Measurements from ENCODE around the gene PLXNA4. TPM values are rescaled to one million over a fixed set of nuclear protein-coding genes. Genes with fewer than 3 reads are reported as not detected.

PLXNA4 gene
- total RNA-seq, 1 donor from 2014 or later: 0.21 TPM

GRCh38 chr7:132117181-132117580 lies 459.1 kb downstream of the PLXNA4 start:
- no peak overlapping the region for H3K4me3 Mint-ChIP-seq (ENCODE audit: low read depth)
- peaks cover 3% of the 10 kb centered on the region for H3K27me3 Mint-ChIP-seq (ENCODE audit: low read depth)
- no peaks in the 10 kb centered on the region for H3K4me1 Mint-ChIP-seq (ENCODE audit: low read depth)
- H3K27ac Mint-ChIP-seq: no peak overlapping the region
- no peaks in the 10 kb centered on the region for H3K36me3 Mint-ChIP-seq (ENCODE audit: low read depth)
- intact Hi-C loops (cut with micrococcal nuclease): no loop called here
- DNase-seq (ENCODE audit: low spot score): no peak
- no peaks in the 10 kb centered on the region for H3K9me3 Mint-ChIP-seq

GRCh38 chr7:132116369-132116768 lies 459.9 kb downstream of the PLXNA4 start:
- Mint-ChIP-seq H3K36me3 (ENCODE audit: low read depth) (no peaks in the 10 kb centered on the region), H3K9me3 (no peaks in the 10 kb centered on the region), H3K4me3 (ENCODE audit: low read depth) (no peak overlapping the region), H3K4me1 (ENCODE audit: low read depth) (no peaks in the 10 kb centered on the region), H3K27me3 (ENCODE audit: low read depth) (peaks cover 3% of the 10 kb centered on the region), H3K27ac (no peak overlapping the region)
- DNase-seq (ENCODE audit: low spot score): no peak
- intact Hi-C loops (cut with micrococcal nuclease): no loop called here

- H3K4me1 Mint-ChIP-seq (ENCODE audit: low read depth): no peaks in the 10 kb centered on the region
- intact Hi-C loops (cut with micrococcal nuclease): no loop called here
- no peak overlapping the region for H3K4me3 Mint-ChIP-seq (ENCODE audit: low read depth)
- H3K27me3 Mint-ChIP-seq (ENCODE audit: low read depth): peaks cover 3% of the 10 kb centered on the region
- no peak overlapping the region for H3K27ac Mint-ChIP-seq
- no peaks in the 10 kb centered on the region for H3K9me3 Mint-ChIP-seq
- DNase-seq (ENCODE audit: low spot score): no peak
- H3K36me3 Mint-ChIP-seq (ENCODE audit: low read depth): no peaks in the 10 kb centered on the region
Measured at GRCh38 chr7:132115758-132116157, 460.5 kb downstream of the PLXNA4 start.

- H3K4me1 Mint-ChIP-seq (ENCODE audit: low read depth): no peaks in the 10 kb centered on the region
- H3K9me3 Mint-ChIP-seq: no peaks in the 10 kb centered on the region
- no peak for DNase-seq (ENCODE audit: low spot score)
- no peak overlapping the region for H3K27ac Mint-ChIP-seq
- no peaks in the 10 kb centered on the region for H3K36me3 Mint-ChIP-seq (ENCODE audit: low read depth)
- H3K27me3 Mint-ChIP-seq (ENCODE audit: low read depth): peaks cover 2% of the 10 kb centered on the region
- H3K4me3 Mint-ChIP-seq (ENCODE audit: low read depth): no peak overlapping the region
- intact Hi-C loops (cut with micrococcal nuclease): no loop called here
Measured at GRCh38 chr7:132115028-132115427, 461.2 kb downstream of the PLXNA4 start.

GRCh38 chr7:132114411-132114810 lies 461.9 kb downstream of the PLXNA4 start:
- intact Hi-C loops (cut with micrococcal nuclease): no loop called here
- DNase-seq (ENCODE audit: low spot score): no peak
- Mint-ChIP-seq H3K36me3 (ENCODE audit: low read depth) (no peaks in the 10 kb centered on the region), H3K27me3 (ENCODE audit: low read depth) (no peaks in the 10 kb centered on the region), H3K4me1 (ENCODE audit: low read depth) (no peaks in the 10 kb centered on the region), H3K27ac (no peak overlapping the region), H3K9me3 (no peaks in the 10 kb centered on the region), H3K4me3 (ENCODE audit: low read depth) (no peak overlapping the region)

GRCh38 chr7:132113536-132114371 lies 462.5 kb downstream of the PLXNA4 start:
- DNase-seq (ENCODE audit: low spot score): no peak
- no peaks in the 10 kb centered on the region for H3K9me3 Mint-ChIP-seq
- H3K36me3 Mint-ChIP-seq (ENCODE audit: low read depth): no peaks in the 10 kb centered on the region
- H3K27me3 Mint-ChIP-seq (ENCODE audit: low read depth): peaks cover under 1% of the 10 kb centered on the region
- intact Hi-C loops (cut with micrococcal nuclease): no loop called here
- H3K27ac Mint-ChIP-seq: no peak overlapping the region
- H3K4me1 Mint-ChIP-seq (ENCODE audit: low read depth): no peaks in the 10 kb centered on the region
- no peak overlapping the region for H3K4me3 Mint-ChIP-seq (ENCODE audit: low read depth)

GRCh38 chr7:132112657-132113056 lies 463.6 kb downstream of the PLXNA4 start:
- H3K4me3 Mint-ChIP-seq (ENCODE audit: low read depth): no peak overlapping the region
- no peaks in the 10 kb centered on the region for H3K9me3 Mint-ChIP-seq
- no peaks in the 10 kb centered on the region for H3K4me1 Mint-ChIP-seq (ENCODE audit: low read depth)
- no peaks in the 10 kb centered on the region for H3K36me3 Mint-ChIP-seq (ENCODE audit: low read depth)
- no peak for DNase-seq (ENCODE audit: low spot score)
- intact Hi-C loops (cut with micrococcal nuclease): no loop called here
- peaks cover 4% of the 10 kb centered on the region for H3K27me3 Mint-ChIP-seq (ENCODE audit: low read depth)
- H3K27ac Mint-ChIP-seq: no peak overlapping the region

- Mint-ChIP-seq H3K4me3 (ENCODE audit: low read depth) (no peak overlapping the region), H3K27me3 (ENCODE audit: low read depth) (peaks cover 4% of the 10 kb centered on the region), H3K27ac (no peak overlapping the region), H3K9me3 (no peaks in the 10 kb centered on the region), H3K4me1 (ENCODE audit: low read depth) (no peaks in the 10 kb centered on the region), H3K36me3 (ENCODE audit: low read depth) (no peaks in the 10 kb centered on the region)
- intact Hi-C loops (cut with micrococcal nuclease): no loop called here
- no peak for DNase-seq (ENCODE audit: low spot score)
Measured at GRCh38 chr7:132112106-132112505, 464.2 kb downstream of the PLXNA4 start.

GRCh38 chr7:132110692-132111091 lies 465.6 kb downstream of the PLXNA4 start:
- no peak for DNase-seq (ENCODE audit: low spot score)
- peaks cover 4% of the 10 kb centered on the region for H3K27me3 Mint-ChIP-seq (ENCODE audit: low read depth)
- no peaks in the 10 kb centered on the region for H3K4me1 Mint-ChIP-seq (ENCODE audit: low read depth)
- intact Hi-C loops (cut with micrococcal nuclease): no loop called here
- no peaks in the 10 kb centered on the region for H3K36me3 Mint-ChIP-seq (ENCODE audit: low read depth)
- H3K4me3 Mint-ChIP-seq (ENCODE audit: low read depth): no peak overlapping the region
- H3K27ac Mint-ChIP-seq: no peak overlapping the region
- no peaks in the 10 kb centered on the region for H3K9me3 Mint-ChIP-seq

GRCh38 chr7:132109769-132110168 lies 466.5 kb downstream of the PLXNA4 start:
- intact Hi-C loops (cut with micrococcal nuclease): no loop called here
- no peaks in the 10 kb centered on the region for H3K4me1 Mint-ChIP-seq (ENCODE audit: low read depth)
- H3K27ac Mint-ChIP-seq: no peak overlapping the region
- no peaks in the 10 kb centered on the region for H3K9me3 Mint-ChIP-seq
- peaks cover 4% of the 10 kb centered on the region for H3K27me3 Mint-ChIP-seq (ENCODE audit: low read depth)
- DNase-seq (ENCODE audit: low spot score): no peak
- no peaks in the 10 kb centered on the region for H3K36me3 Mint-ChIP-seq (ENCODE audit: low read depth)
- H3K4me3 Mint-ChIP-seq (ENCODE audit: low read depth): no peak overlapping the region

- H3K9me3 Mint-ChIP-seq: no peaks in the 10 kb centered on the region
- no peaks in the 10 kb centered on the region for H3K4me1 Mint-ChIP-seq (ENCODE audit: low read depth)
- DNase-seq (ENCODE audit: low spot score): no peak
- H3K36me3 Mint-ChIP-seq (ENCODE audit: low read depth): no peaks in the 10 kb centered on the region
- intact Hi-C loops (cut with micrococcal nuclease): no loop called here
- no peak overlapping the region for H3K4me3 Mint-ChIP-seq (ENCODE audit: low read depth)
- no peak overlapping the region for H3K27ac Mint-ChIP-seq
- peaks cover 4% of the 10 kb centered on the region for H3K27me3 Mint-ChIP-seq (ENCODE audit: low read depth)
Measured at GRCh38 chr7:132108563-132108962, 467.7 kb downstream of the PLXNA4 start.

- intact Hi-C loops (cut with micrococcal nuclease): no loop called here
Measured at GRCh38 chr7:132106491-132106890, 469.8 kb downstream of the PLXNA4 start.

GRCh38 chr7:132105096-132105495 lies 471.2 kb downstream of the PLXNA4 start:
- H3K27ac Mint-ChIP-seq: no peak overlapping the region
- no peak for DNase-seq (ENCODE audit: low spot score)
- no peaks in the 10 kb centered on the region for H3K36me3 Mint-ChIP-seq (ENCODE audit: low read depth)
- no peaks in the 10 kb centered on the region for H3K9me3 Mint-ChIP-seq
- H3K27me3 Mint-ChIP-seq (ENCODE audit: low read depth): peaks cover 4% of the 10 kb centered on the region
- H3K4me3 Mint-ChIP-seq (ENCODE audit: low read depth): no peak overlapping the region
- intact Hi-C loops (cut with micrococcal nuclease): no loop called here
- H3K4me1 Mint-ChIP-seq (ENCODE audit: low read depth): no peaks in the 10 kb centered on the region

More at GRCh38 chr7:132106491-132106890, 469.8 kb downstream of the PLXNA4 start:
- H3K27me3 Mint-ChIP-seq (ENCODE audit: low read depth): peaks cover 4% of the 10 kb centered on the region
- no peaks in the 10 kb centered on the region for H3K4me1 Mint-ChIP-seq (ENCODE audit: low read depth)
- no peaks in the 10 kb centered on the region for H3K9me3 Mint-ChIP-seq
- no peak for DNase-seq (ENCODE audit: low spot score)
- no peak overlapping the region for H3K4me3 Mint-ChIP-seq (ENCODE audit: low read depth)
- H3K27ac Mint-ChIP-seq: no peak overlapping the region
- H3K36me3 Mint-ChIP-seq (ENCODE audit: low read depth): no peaks in the 10 kb centered on the region

All from activated T-helper 2 cell treated with anti-CD3 and anti-CD28 coated beads, Interferon-gamma antibody, Interleukin-2, Interleukin-4, amounts not matched to agents 10 μg/mL and 5 μg/mL and 100 μg/mL, durations not matched to agents 14 hours and 24 hours and 36 hours (primary cell).